ENCODE data around the gene MASP1. TPM values are rescaled to one million over a fixed set of nuclear protein-coding genes. Genes with fewer than 3 reads are reported as not detected.

MASP1 gene
- total and polyA plus RNA-seq, 2 donors (not counting 1 experiment from before 2014, with no cell fraction given) = not detected

- ATAC-seq (ENCODE audit: low read depth) (no peak), DNase-seq (no peak)
- peaks cover 0 to 8% (median 3%) of the 10 kb centered on the region in 3 donors for H3K9me3 ChIP-seq (ENCODE audit: control extremely low read depth in 1 of 3, control insufficient read depth in 2 of 3, insufficient read depth in 1 of 3, low read length in 2 of 3)
- no peaks in the 10 kb centered on the region for H3K9me3 Mint-ChIP-seq (ENCODE audit: insufficient read depth)
- H3K27ac Mint-ChIP-seq = no peak overlapping the region
- no peaks in the 10 kb centered on the region for H3K36me3 ChIP-seq (replicated peaks in 1 of 2; ENCODE audit: control extremely low read depth in 1 of 2, control insufficient read depth in 1 of 2, extremely low read depth in 1 of 2, insufficient read depth in 2 of 2, low read length in 1 of 2)
- H3K27me3 ChIP-seq (replicated peaks in 1 of 4; ENCODE audit: control extremely low read depth in 1 of 4, control insufficient read depth in 3 of 4, insufficient read depth in 4 of 4, low read length in 3 of 4) = peaks cover 0 to 10% (median 6%) of the 10 kb centered on the region in 4 experiments
- H3K4me3 Mint-ChIP-seq = no peak overlapping the region
- H3K4me1 Mint-ChIP-seq = no peaks in the 10 kb centered on the region
- H3K4me3 ChIP-seq (ENCODE audit: control extremely low read depth in 1 of 5, extremely low read depth in 1 of 5, insufficient read depth in 1 of 5, low read depth in 2 of 5, low read length in 4 of 5) = no peak overlapping the region
- TF ChIP-seq CTCF (IDR thresholded peaks at IDR 0.05) (no peak), EZH2 (IDR thresholded peaks at IDR 0.05; ENCODE audit: borderline replicate concordance, insufficient read depth, low read depth, low read length, poor library complexity, severe bottlenecking) (no peak)
- no peak overlapping the region for H2AFZ ChIP-seq (ENCODE audit: insufficient read depth, low read depth, low read length, poor library complexity, severe bottlenecking)
- no peaks in the 10 kb centered on the region for H4K20me1 ChIP-seq (ENCODE audit: control insufficient read depth, insufficient read depth, low read length, poor library complexity, severe bottlenecking)
- WGBS (ENCODE audit: insufficient coverage) = 69% methylated on average over 1 of the region's 1 CpG
- intact Hi-C loops (cut with micrococcal nuclease) = no loop called here
- no peak overlapping the region for H3K9ac ChIP-seq (ENCODE audit: low read length)
- ChIA-PET CTCF (no interaction called here), POLR2A (no interaction called here)
- no peaks in the 10 kb centered on the region for H3K79me2 ChIP-seq (ENCODE audit: control insufficient read depth, insufficient read depth, low read length)
- H3K27me3 Mint-ChIP-seq = peaks cover 53% of the 10 kb centered on the region
- H3K4me2 ChIP-seq (replicated peaks; ENCODE audit: low read depth, low read length, poor library complexity, severe bottlenecking) = no peak overlapping the region
- H3K27ac ChIP-seq (ENCODE audit: low read length in 2 of 2) = no peak overlapping the region
- no peaks in the 10 kb centered on the region for H3K4me1 ChIP-seq (ENCODE audit: control insufficient read depth in 2 of 2, insufficient read depth in 2 of 2, low read length in 2 of 2)
These were observed 83.4 kb downstream of the MASP1 start for GRCh38 chr3:187208159-187208558.

- Histone ChIP-seq H2AFZ (ENCODE audit: insufficient read depth, low read depth, low read length, poor library complexity, severe bottlenecking) (no peak overlapping the region), H3K27ac (ENCODE audit: low read length in 2 of 2) (no peak overlapping the region), H3K4me2 (replicated peaks; ENCODE audit: low read depth, low read length, poor library complexity, severe bottlenecking) (no peak overlapping the region), H3K36me3 (replicated peaks in 1 of 2; ENCODE audit: control extremely low read depth in 1 of 2, control insufficient read depth in 1 of 2, extremely low read depth in 1 of 2, insufficient read depth in 2 of 2, low read length in 1 of 2) (no peaks in the 10 kb centered on the region), H3K79me2 (ENCODE audit: control insufficient read depth, insufficient read depth, low read length) (no peaks in the 10 kb centered on the region), H3K4me3 (ENCODE audit: control extremely low read depth in 1 of 5, extremely low read depth in 1 of 5, insufficient read depth in 1 of 5, low read depth in 2 of 5, low read length in 4 of 5) (no peak overlapping the region), H3K9ac (ENCODE audit: low read length) (no peak overlapping the region), H4K20me1 (ENCODE audit: control insufficient read depth, insufficient read depth, low read length, poor library complexity, severe bottlenecking) (no peaks in the 10 kb centered on the region), H3K9me3 (ENCODE audit: control extremely low read depth in 1 of 3, control insufficient read depth in 2 of 3, insufficient read depth in 1 of 3, low read length in 2 of 3) (peaks cover 0 to 8% (median 3%) of the 10 kb centered on the region in 3 donors), H3K4me1 (ENCODE audit: control insufficient read depth in 2 of 2, insufficient read depth in 2 of 2, low read length in 2 of 2) (no peaks in the 10 kb centered on the region), H3K27me3 (replicated peaks in 1 of 4; ENCODE audit: control extremely low read depth in 1 of 4, control insufficient read depth in 3 of 4, insufficient read depth in 4 of 4, low read length in 3 of 4) (peaks cover 0 to 14% (median 6%) of the 10 kb centered on the region in 4 experiments)
- Mint-ChIP-seq H3K4me1 (no peaks in the 10 kb centered on the region), H3K4me3 (no peak overlapping the region), H3K9me3 (ENCODE audit: insufficient read depth) (no peaks in the 10 kb centered on the region), H3K27ac (no peak overlapping the region), H3K27me3 (peaks cover 58% of the 10 kb centered on the region)
- CTCF ChIA-PET = no interaction called here
- POLR2A ChIA-PET = no interaction called here
- ATAC-seq (ENCODE audit: low read depth) = no peak
- intact Hi-C loops (cut with micrococcal nuclease) = no loop called here
- TF ChIP-seq EZH2 (IDR thresholded peaks at IDR 0.05; ENCODE audit: borderline replicate concordance, insufficient read depth, low read depth, low read length, poor library complexity, severe bottlenecking) (no peak), CTCF (IDR thresholded peaks at IDR 0.05) (no peak)
- DNase-seq = no peak
These were observed 83.9 kb downstream of the MASP1 start for GRCh38 chr3:187207624-187208023.

Measured in B cell (primary cell).